Measurements from ENCODE around the gene APEH.

- TF ChIP-seq, protein P1, sequence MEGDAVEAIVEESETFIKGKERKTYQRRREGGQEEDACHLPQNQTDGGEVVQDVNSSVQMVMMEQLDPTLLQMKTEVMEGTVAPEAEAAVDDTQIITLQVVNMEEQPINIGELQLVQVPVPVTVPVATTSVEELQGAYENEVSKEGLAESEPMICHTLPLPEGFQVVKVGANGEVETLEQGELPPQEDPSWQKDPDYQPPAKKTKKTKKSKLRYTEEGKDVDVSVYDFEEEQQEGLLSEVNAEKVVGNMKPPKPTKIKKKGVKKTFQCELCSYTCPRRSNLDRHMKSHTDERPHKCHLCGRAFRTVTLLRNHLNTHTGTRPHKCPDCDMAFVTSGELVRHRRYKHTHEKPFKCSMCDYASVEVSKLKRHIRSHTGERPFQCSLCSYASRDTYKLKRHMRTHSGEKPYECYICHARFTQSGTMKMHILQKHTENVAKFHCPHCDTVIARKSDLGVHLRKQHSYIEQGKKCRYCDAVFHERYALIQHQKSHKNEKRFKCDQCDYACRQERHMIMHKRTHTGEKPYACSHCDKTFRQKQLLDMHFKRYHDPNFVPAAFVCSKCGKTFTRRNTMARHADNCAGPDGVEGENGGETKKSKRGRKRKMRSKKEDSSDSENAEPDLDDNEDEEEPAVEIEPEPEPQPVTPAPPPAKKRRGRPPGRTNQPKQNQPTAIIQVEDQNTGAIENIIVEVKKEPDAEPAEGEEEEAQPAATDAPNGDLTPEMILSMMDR (IDR thresholded peaks at IDR 0.05), result no peak
- no peak for TF ChIP-seq POLR2A (IDR thresholded peaks at IDR 0.05)
Observed at GRCh38 chr3:49720855-49721595, 46.9 kb downstream of the APEH start.

All from testis (tissue), 2 donors.